IMR-90 (cell line): Measurements from ENCODE around the gene NOS3. TPM values are rescaled to one million over a fixed set of nuclear protein-coding genes. Genes with fewer than 3 reads are reported as not detected.

Experiments used
- ATAC-seq: fragments of 200-7000 bp; cut with Tn5 transposase; 2 replicates; pipeline ENCODE4 v1.9.1; 2020; ENCODE audit warnings: low read depth, mild to moderate bottlenecking, moderate library complexity
- BruUV-seq: library from RNA; stranded (reverse); fragments of 400-500 nt; replicated peaks from 2 replicates; lab custom pipeline; 2021; lab: Mats Ljungman, UMichigan
- CTCF ChIA-PET: fragments of 300-600 bp; formaldehyde crosslinking; extraction: SDS; loops from one replicate; lab custom pipeline; 2021; ENCODE audit warnings: antibody characterized with exemption; lab: Yijun Ruan, JAX
- POLR2A ChIA-PET: fragments of 300-600 bp; sonication (Branson Sonifier 250); formaldehyde crosslinking; loops from one replicate; lab custom pipeline; 2022; ENCODE audit warnings: antibody characterized with exemption; ENCODE audit not compliant: unreplicated experiment; lab: Charles Lee
- DNase-seq: peaks from one replicate; pipeline ENCODE4 v3.0.0; 2013
- H2AFZ ChIP-seq: replicated peaks from 2 replicates; pipeline ENCODE3; 2013; ENCODE audit warnings: low read length, mild to moderate bottlenecking; ENCODE audit not compliant: poor library complexity
- H2AK5ac ChIP-seq: 2 replicates; pipeline ENCODE4 v1.6.1; 2013; ENCODE audit warnings: low read depth, low read length, inconsistent platforms
- H2AK9ac ChIP-seq: replicated peaks from 2 replicates; pipeline ENCODE3; 2013; ENCODE audit warnings: mild to moderate bottlenecking, low read depth, low read length, moderate library complexity; ENCODE audit not compliant: poor library complexity
- H2BK120ac ChIP-seq: 2 replicates; pipeline ENCODE4 v1.6.1; 2013; ENCODE audit warnings: low read depth, low read length, inconsistent platforms
- H2BK15ac ChIP-seq: 3 replicates; pipeline ENCODE4 v1.6.1; 2013; ENCODE audit warnings: low read depth, low read length, inconsistent platforms
- H2BK20ac ChIP-seq: 2 replicates; pipeline ENCODE4 v1.6.1; 2013; ENCODE audit warnings: low read depth, mild to moderate bottlenecking, inconsistent platforms, low read length, moderate library complexity
- H2BK5ac ChIP-seq: 2 replicates; pipeline ENCODE4 v1.6.1; 2013; ENCODE audit warnings: mild to moderate bottlenecking, low read depth, low read length, inconsistent platforms; ENCODE audit not compliant: poor library complexity, severe bottlenecking
- H3K14ac ChIP-seq: replicated peaks from 2 replicates; pipeline ENCODE4 v1.6.1; 2013; ENCODE audit warnings: low read depth, low read length, inconsistent platforms
- H3K18ac ChIP-seq: 2 replicates; pipeline ENCODE4 v1.6.1; 2013; ENCODE audit warnings: low read depth, low read length, control low read depth
- H3K23ac ChIP-seq: 2 replicates; pipeline ENCODE4 v1.6.1; 2013; ENCODE audit warnings: low read depth, low read length, inconsistent platforms
- H3K27ac ChIP-seq: 2 replicates; pipeline ENCODE4 v1.5.1; 2013; ENCODE audit warnings: mild to moderate bottlenecking, control low read depth, low read length; ENCODE audit not compliant: insufficient read depth
- H3K27me3 ChIP-seq: 2 replicates; pipeline ENCODE4 v1.6.1; 2013; ENCODE audit warnings: low read length; ENCODE audit not compliant: control insufficient read depth, insufficient read depth
- H3K36me3 ChIP-seq: 2 replicates; pipeline ENCODE4 v1.6.1; 2013; ENCODE audit warnings: low read length, mixed read lengths; ENCODE audit not compliant: control insufficient read depth, insufficient read depth
- H3K4ac ChIP-seq: 2 replicates; pipeline ENCODE4 v1.6.1; 2013; ENCODE audit warnings: low read depth, low read length, inconsistent platforms
- H3K4me1 ChIP-seq: 2 replicates; pipeline ENCODE4 v1.6.1; 2013; ENCODE audit warnings: low read length, mixed read lengths; ENCODE audit not compliant: control insufficient read depth, insufficient read depth
- H3K4me2 ChIP-seq: 2 replicates; pipeline ENCODE4 v1.6.1; 2013; ENCODE audit warnings: low read depth, mild to moderate bottlenecking, control low read depth, low read length, moderate library complexity
- H3K4me3 ChIP-seq: 2 replicates; pipeline ENCODE4 v1.5.1; 2013; ENCODE audit warnings: low read depth, mild to moderate bottlenecking, control low read depth, low read length, moderate library complexity; ENCODE audit not compliant: insufficient read depth
- H3K56ac ChIP-seq: 2 replicates; pipeline ENCODE4 v1.6.1; 2013; ENCODE audit warnings: low read length, inconsistent platforms; ENCODE audit not compliant: insufficient read depth; ENCODE audit errors: extremely low read depth
- H3K79me1 ChIP-seq, 2 experiments: 2 replicates each; pipeline ENCODE4 v1.6.1; 2013; ENCODE audit warnings: low read length in 2 of 2, inconsistent platforms in 1 of 2, low read depth in 1 of 2
- H3K9ac ChIP-seq: 2 replicates; pipeline ENCODE4 v1.6.1; 2013; ENCODE audit warnings: low read depth, low read length, control low read depth
- H3K9me1 ChIP-seq: 2 replicates; pipeline ENCODE4 v1.6.1; 2013; ENCODE audit warnings: low read length, inconsistent platforms; ENCODE audit not compliant: insufficient read depth
- H3K9me3 ChIP-seq: 2 replicates; pipeline ENCODE4 v1.6.1; 2013; ENCODE audit warnings: low read length; ENCODE audit not compliant: control insufficient read depth, insufficient read depth
- H4K20me1 ChIP-seq: 2 replicates; pipeline ENCODE4 v1.6.1; 2013; ENCODE audit warnings: low read length, inconsistent platforms; ENCODE audit not compliant: insufficient read depth
- H4K5ac ChIP-seq: 2 replicates; pipeline ENCODE4 v1.6.1; 2013; ENCODE audit warnings: mild to moderate bottlenecking, low read depth, low read length, control low read depth
- H4K8ac ChIP-seq, 2 experiments: 2 replicates each; pipeline ENCODE4 v1.6.1; 2013; ENCODE audit warnings: low read depth in 2 of 2, low read length in 2 of 2, control low read depth in 1 of 2, inconsistent platforms in 1 of 2
- H4K91ac ChIP-seq: 2 replicates; pipeline ENCODE4 v1.6.1; 2013; ENCODE audit warnings: low read depth, low read length, inconsistent platforms; ENCODE audit not compliant: insufficient read depth
- BHLHE40 ChIP-seq: fragments of 150-350 bp; IDR thresholded peaks from 2 replicates; pipeline ENCODE4 v1.6.1; 2016; ENCODE audit warnings: mild to moderate bottlenecking, low read depth, low read length
- CEBPB ChIP-seq: IDR thresholded peaks from 2 replicates; pipeline ENCODE4 v1.6.1; 2012; ENCODE audit warnings: low read depth, low read length, improper control_type of control experiment
- CTCF ChIP-seq: conservative IDR thresholded peaks from 2 replicates; pipeline ENCODE4 v1.5.1; 2012; ENCODE audit warnings: mild to moderate bottlenecking, low read depth, low read length, improper control_type of control experiment
- ELK1 ChIP-seq: fragments of 150-350 bp; IDR thresholded peaks from 2 replicates; pipeline ENCODE4 v1.6.1; 2016; ENCODE audit warnings: low read depth, mild to moderate bottlenecking, low read length, moderate library complexity, borderline replicate concordance
- FOS ChIP-seq: fragments of 150-350 bp; IDR thresholded peaks from 2 replicates; pipeline ENCODE4 v1.6.1; 2016; ENCODE audit warnings: low read depth, low read length
- MAFK ChIP-seq: IDR thresholded peaks from 2 replicates; pipeline ENCODE4 v1.6.1; 2012; ENCODE audit warnings: low read depth, low read length, improper control_type of control experiment
- MAZ ChIP-seq: IDR thresholded peaks from 2 replicates; pipeline ENCODE4 v1.6.1; 2012; ENCODE audit warnings: low read depth, mild to moderate bottlenecking, low read length, improper control_type of control experiment, moderate library complexity, borderline replicate concordance
- NFE2L2 ChIP-seq: fragments of 150-350 bp; IDR thresholded peaks from 2 replicates; pipeline ENCODE4 v1.6.1; 2016; ENCODE audit warnings: low read depth, mild to moderate bottlenecking, low read length
- POLR2A ChIP-seq: IDR thresholded peaks from 2 replicates; pipeline ENCODE4 v1.6.1; 2012; ENCODE audit warnings: mild to moderate bottlenecking, low read depth, low read length
- RAD21 ChIP-seq: IDR thresholded peaks from 2 replicates; pipeline ENCODE4 v1.6.1; 2012; ENCODE audit warnings: low read length, improper control_type of control experiment
- RFX5 ChIP-seq: IDR thresholded peaks from 2 replicates; pipeline ENCODE4 v1.8.0; 2012; ENCODE audit warnings: low read depth, mild to moderate bottlenecking, low read length, moderate library complexity
- SMC3 ChIP-seq: fragments of 150-350 bp; IDR thresholded peaks from 2 replicates; pipeline ENCODE4 v1.6.1; 2016; ENCODE audit warnings: low read depth, mild to moderate bottlenecking, antibody characterized with exemption, low read length, moderate library complexity
- USF2 ChIP-seq: fragments of 150-350 bp; IDR thresholded peaks from 2 replicates; pipeline ENCODE4 v1.6.1; 2017; ENCODE audit warnings: mild to moderate bottlenecking, antibody characterized with exemption, low read length, low read depth
- WGBS, 2 experiments: methylation state at CpG; one replicate each; pipeline versions ENCODE4 v1.1.5 to v1.1.7; 2013; ENCODE audit warnings: missing lambda C conversion rate in 2 of 2; ENCODE audit not compliant: insufficient read length in 1 of 2; ENCODE audit errors: extremely low coverage in 2 of 2; 5-methylcytosine and 5-hydroxymethylcytosine counted together
- dilution Hi-C: fragments of 300-500 bp; cut with HindIII; formaldehyde crosslinking; loops from one replicate; pipeline ENCODE4 v1.14.3; 2018; ENCODE audit warnings: low sequenced_read_pairs; ENCODE audit not compliant: unreplicated experiment
- in situ Hi-C: fragments of 300-500 bp; cut with MboI; formaldehyde crosslinking; loops from 3 replicates; pipeline ENCODE4 v1.14.3; 2019; ENCODE audit warnings: low sequenced_read_pairs, inconsistent platforms, mixed read lengths
- intact Hi-C: fragments of 100-400 bp; cut with micrococcal nuclease; formaldehyde crosslinking; loops from 2 replicates; pipeline ENCODE4 v1.10.0; 2022
- polyA plus RNA-seq, 3 experiments: library from polyadenylated mRNA; depleted of rRNA; stranded (reverse); fragments of >200 nt; gene quantifications; 2 replicates each; pipeline ENCODE4 v1.2.3, GENCODE V29; 2012; ENCODE audit warnings: low replicate concordance in 1 of 3
- total RNA-seq: library from RNA; depleted of rRNA; stranded (reverse); fragments of >200 nt; gene quantifications from 2 replicates; pipeline ENCODE4 v1.2.3, GENCODE V29; 2012

The NOS3 gene
- total and polyA plus RNA-seq, 2 of the 4 experiments (the other 2 are of a cell fraction), result 0.72 to 2.0 TPM

- Histone ChIP-seq H3K9me3 (peaks cover 10% of the 10 kb centered on the region), H2BK5ac (no peak overlapping the region), H2AK9ac (no peak overlapping the region), H3K56ac (no peak overlapping the region), H3K36me3 (no peaks in the 10 kb centered on the region), H4K5ac (no peak overlapping the region), H3K4me3 (no peak overlapping the region), H4K20me1 (no peaks in the 10 kb centered on the region), H3K4ac (no peak overlapping the region), H2BK15ac (no peak overlapping the region), H3K9me1 (no peaks in the 10 kb centered on the region), H3K4me2 (peak overlapping the region; percentile 44; the same call in 1 of the 2 replicates), H3K9ac (no peak overlapping the region), H3K14ac (no peak overlapping the region), H2BK120ac (no peak overlapping the region), H2AK5ac (no peak overlapping the region), H3K18ac (no peak overlapping the region), H3K4me1 (no peaks in the 10 kb centered on the region; the same call in 1 of the 2 replicates), H3K23ac (no peak overlapping the region), H4K91ac (no peak overlapping the region), H2BK20ac (no peak overlapping the region), H4K8ac (no peak overlapping the region), H2AFZ (peak overlapping the region; percentile 76), H3K27ac (no peak overlapping the region), H3K79me1 (no peaks in the 10 kb centered on the region), H3K27me3 (peaks cover 6% of the 10 kb centered on the region; the same call in 1 of the 2 replicates)
- dilution Hi-C loops, result no loop called here
- ATAC-seq (peak; percentile 77), DNase-seq (no peak)
- WGBS, 2 experiments, result 8% methylated on average over 12 of the region's 31 CpGs; no CpG with 5 or more reads in 1 of the 2 experiments
- in situ Hi-C loops, result loop anchor here (5.0 to 25.0 kb wide), 3 partner anchors 86 to 576 kb away; a partner anchor contains a TSS
- CTCF ChIA-PET, result interaction anchor here (0.6 to 1.6 kb wide), 8 partner anchors 8 to 116 kb away, joined by 3 to 6 read pairs (median 3); no protein-coding TSS in a partner anchor
- POLR2A ChIA-PET, result no interaction called here
- TF ChIP-seq USF2 (no peak), ELK1 (no peak), MAZ (peak; percentile 61; the same call in 1 of the 2 replicates), NFE2L2 (no peak), CTCF (peak; percentile 73), RAD21 (peak; percentile 76), MAFK (no peak), BHLHE40 (no peak), SMC3 (peak; percentile 60), CEBPB (no peak), FOS (no peak), RFX5 (no peak), POLR2A (no peak)
- intact Hi-C loops, result loop anchor here (1.0 kb wide), 1 partner anchor 540 kb away; no protein-coding TSS in a partner anchor
- no TSS peak for BruUV-seq
Measured at GRCh38 chr7:150988230-150989226, 2.3 kb upstream of the NOS3 start.
